HEK293T (cell line): ENCODE results near the gene ANKRD11.
A peak's percentile ranks its signal among the peaks of the same experiment; 100 is the strongest.
"Not testable (repeated sequence)": the region's sequence is repeated elsewhere in the genome, so short reads cannot be mapped to it uniquely, and the experiment has no call there.

ENCODE experiments used
- CTCF ChIA-PET: fragments of 350-600 bp; formaldehyde crosslinking; extraction: SDS; loops from one replicate; lab custom pipeline; 2021; ENCODE audit warnings: antibody characterized with exemption, inconsistent platforms; lab: Yijun Ruan, JAX
- POLR2A ChIA-PET: fragments of 350-600 bp; formaldehyde crosslinking; extraction: SDS; loops from one replicate; lab custom pipeline; 2020; ENCODE audit warnings: antibody characterized with exemption, inconsistent platforms; lab: Yijun Ruan, JAX
- DNase-seq: peaks from one replicate; pipeline ENCODE4 v3.0.0; 2012; ENCODE audit warnings: mixed read lengths; ENCODE audit errors: extremely low spot score
- ARNT ChIP-seq: fragments of 450-650 bp; IDR thresholded peaks from 2 replicates; pipeline ENCODE4 v1.6.1; 2017; ENCODE audit warnings: mild to moderate bottlenecking
- BHLHE40 ChIP-seq: fragments of 450-650 bp; IDR thresholded peaks from 2 replicates; pipeline ENCODE4 v1.6.1; 2016; ENCODE audit warnings: mild to moderate bottlenecking, moderate library complexity, borderline replicate concordance
- CTBP1 ChIP-seq: fragments of 450-650 bp; IDR thresholded peaks from 2 replicates; pipeline ENCODE4 v1.6.1; 2016; ENCODE audit warnings: borderline replicate concordance
- ELF4 ChIP-seq: fragments of 450-650 bp; IDR thresholded peaks from 2 replicates; pipeline ENCODE4 v1.6.1; 2017; ENCODE audit warnings: antibody characterized with exemption
- FOXA1 ChIP-seq: fragments of 450-650 bp; IDR thresholded peaks from 2 replicates; pipeline ENCODE4 v1.6.1; 2016; ENCODE audit warnings: mild to moderate bottlenecking
- FOXK2 ChIP-seq: fragments of 450-650 bp; IDR thresholded peaks from 2 replicates; pipeline ENCODE4 v1.6.1; 2016; ENCODE audit warnings: mild to moderate bottlenecking
- FOXM1 ChIP-seq: fragments of 450-650 bp; IDR thresholded peaks from 2 replicates; pipeline ENCODE4 v1.6.1; 2017; ENCODE audit warnings: mild to moderate bottlenecking, borderline replicate concordance
- HDGF ChIP-seq: fragments of 450-650 bp; IDR thresholded peaks from 2 replicates; pipeline ENCODE4 v1.6.1; 2017; ENCODE audit warnings: antibody characterized with exemption, borderline replicate concordance
- L3MBTL2 ChIP-seq: fragments of 450-650 bp; conservative IDR thresholded peaks from 2 replicates; pipeline ENCODE4 v1.6.1; 2016; ENCODE audit warnings: mild to moderate bottlenecking
- LEF1 ChIP-seq: fragments of 450-650 bp; IDR thresholded peaks from 2 replicates; pipeline ENCODE4 v1.6.1; 2017; ENCODE audit warnings: mild to moderate bottlenecking, borderline replicate concordance
- NFRKB ChIP-seq: fragments of 450-650 bp; IDR thresholded peaks from 2 replicates; pipeline ENCODE4 v1.6.1; 2016; ENCODE audit warnings: mild to moderate bottlenecking, moderate library complexity
- PKNOX1 ChIP-seq: fragments of 450-650 bp; IDR thresholded peaks from 2 replicates; pipeline ENCODE4 v1.6.1; 2016
- SP1 ChIP-seq: fragments of 450-650 bp; IDR thresholded peaks from 2 replicates; pipeline ENCODE4 v1.6.1; 2017
- SUZ12 ChIP-seq: fragments of 450-650 bp; IDR thresholded peaks from 2 replicates; pipeline ENCODE4 v1.6.1; 2016; ENCODE audit warnings: mild to moderate bottlenecking
- TARDBP ChIP-seq: fragments of 450-650 bp; IDR thresholded peaks from 2 replicates; pipeline ENCODE4 v1.6.1; 2016
- ZNF384 ChIP-seq: fragments of 450-650 bp; IDR thresholded peaks from 2 replicates; pipeline ENCODE4 v1.6.1; 2016

The ANKRD11 gene

GRCh38 chr16:89422527-89422904 lies 67.8 kb downstream of the ANKRD11 start:
- TF ChIP-seq FOXA1 (no peak), ELF4 (no peak), PKNOX1 (no peak)
- DNase-seq = no peak
- ChIA-PET CTCF (no interaction called here), POLR2A (no interaction called here)

GRCh38 chr16:89421300-89421699 lies 69.1 kb downstream of the ANKRD11 start:
- POLR2A ChIA-PET, CTCF ChIA-PET, DNase-seq: not testable (repeated sequence)

GRCh38 chr16:89420204-89420603 lies 70.2 kb downstream of the ANKRD11 start:
- ChIA-PET CTCF (no interaction called here), POLR2A (no interaction called here)
- DNase-seq = no peak
- TF ChIP-seq PKNOX1 (no peak), SUZ12 (no peak), L3MBTL2 (no peak), TARDBP (no peak), ZNF384 (no peak), LEF1 (no peak), ELF4 (no peak), NFRKB (no peak), FOXM1 (no peak)

GRCh38 chr16:89418352-89418751 lies 72.0 kb downstream of the ANKRD11 start:
- no peak for DNase-seq
- CTCF ChIA-PET = no interaction called here
- no peak for TF ChIP-seq ARNT
- TF ChIP-seq CTBP1 = no peak
- TF ChIP-seq FOXM1 = no peak
- no peak for TF ChIP-seq NFRKB
- TF ChIP-seq L3MBTL2 = no peak
- no peak for TF ChIP-seq FOXK2
- no peak for TF ChIP-seq LEF1
- TF ChIP-seq PKNOX1 = no peak
- TF ChIP-seq TARDBP = no peak
- TF ChIP-seq HDGF = no peak
- TF ChIP-seq SP1 = no peak
- TF ChIP-seq ZNF384 = no peak
- no peak for TF ChIP-seq ELF4
- TF ChIP-seq FOXA1 = no peak
- TF ChIP-seq BHLHE40 = no peak
- TF ChIP-seq SUZ12 = no peak
- POLR2A ChIA-PET = interaction anchor here (0.7 kb wide), 1 partner anchor 9 kb away, joined by 3 read pairs; no protein-coding TSS in a partner anchor

GRCh38 chr16:89417352-89417751 lies 73.0 kb downstream of the ANKRD11 start:
- no peak for DNase-seq
- POLR2A ChIA-PET = interaction anchor here (0.6 kb wide), 1 partner anchor 72 kb away, joined by 3 read pairs; no protein-coding TSS in a partner anchor
- CTCF ChIA-PET = no interaction called here
- TF ChIP-seq TARDBP (no peak), FOXM1 (no peak), BHLHE40 (no peak), L3MBTL2 (no peak), HDGF (no peak), SP1 (no peak), ZNF384 (no peak), CTBP1 (no peak), FOXA1 (no peak), LEF1 (no peak), SUZ12 (no peak), ARNT (no peak), NFRKB (no peak), PKNOX1 (no peak), FOXK2 (no peak)

GRCh38 chr16:89413811-89414585 lies 76.4 kb downstream of the ANKRD11 start:
- TF ChIP-seq CTBP1 (no peak), FOXA1 (no peak), NFRKB (no peak), PKNOX1 (0 out of 2 replicates have a peak, but pooled peaks have one; percentile 13), SUZ12 (no peak), BHLHE40 (no peak), L3MBTL2 (no peak)
- CTCF ChIA-PET = no interaction called here
- DNase-seq = no peak
- POLR2A ChIA-PET = no interaction called here
